Measurements from ENCODE around the gene HEPACAM2.

GRCh38 chr7:93232673-93233018, 6.4 kb upstream of the HEPACAM2 start:
- TF ChIP-seq CTCF (IDR thresholded peaks at IDR 0.05) (no peak; the same call in 1 of the 2 replicates), TAF1 (IDR thresholded peaks at IDR 0.05; ENCODE audit: borderline replicate concordance, low read depth, low read length) (no peak), MXI1 (IDR thresholded peaks at IDR 0.05; ENCODE audit: low read depth, low read length) (no peak), EP300 (IDR thresholded peaks at IDR 0.05; ENCODE audit: borderline replicate concordance in 1 of 2, low read depth in 1 of 2, low read length in 1 of 2) (no peak), JUND (IDR thresholded peaks at IDR 0.05) (no peak), PBX3 (IDR thresholded peaks at IDR 0.05) (no peak), POLR2AphosphoS5 (IDR thresholded peaks at IDR 0.05; ENCODE audit: low read depth, low read length) (no peak), GATA2 (CRISPR knock-in tag; IDR thresholded peaks at IDR 0.05) (no peak)

Data from SK-N-SH (cell line).